Measurements from ENCODE around the gene FKRP. TPM values are rescaled to one million over a fixed set of nuclear protein-coding genes. Genes with fewer than 3 reads are reported as not detected.
A peak's percentile ranks its signal among the peaks of the same experiment; 100 is the strongest.

Gene FKRP
- total RNA-seq, 2 donors from 2014 or later: 8.4 to 10.4 TPM

DNA sequence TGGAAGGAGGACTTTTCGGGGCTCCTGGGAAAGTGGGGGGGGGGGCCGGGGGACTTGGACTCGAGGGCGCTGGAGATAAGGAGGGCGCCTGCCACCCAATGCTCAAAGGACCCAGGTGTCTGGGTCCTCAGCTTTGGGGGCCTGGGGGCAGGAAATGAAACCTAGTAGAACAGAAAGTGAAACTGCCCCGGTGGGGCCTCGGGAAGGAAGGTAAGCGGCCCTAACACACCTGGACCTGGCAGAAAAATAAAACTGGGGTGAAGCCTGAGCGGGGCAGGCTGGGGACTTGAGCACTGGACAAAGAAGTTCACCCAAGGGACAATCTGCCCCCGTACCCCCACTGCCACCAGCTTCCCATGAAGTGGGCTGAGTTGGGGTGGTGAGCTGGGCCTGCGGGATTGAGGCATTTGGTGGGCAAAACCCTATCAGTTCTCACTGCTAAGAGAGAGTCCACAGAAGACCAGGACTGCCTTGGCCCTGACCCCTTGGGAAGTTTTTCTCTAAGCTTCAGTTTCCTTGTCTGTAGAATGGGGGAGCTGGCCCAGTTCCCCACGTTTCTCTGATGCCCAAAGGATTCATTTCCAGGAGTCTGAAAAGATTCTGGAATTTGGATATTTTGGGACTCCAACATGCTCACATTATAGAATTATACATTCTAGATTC is 31.3 kb upstream of the FKRP start:
- H3K4me1 ChIP-seq: peaks cover 10% of the 10 kb centered on the region

DNA sequence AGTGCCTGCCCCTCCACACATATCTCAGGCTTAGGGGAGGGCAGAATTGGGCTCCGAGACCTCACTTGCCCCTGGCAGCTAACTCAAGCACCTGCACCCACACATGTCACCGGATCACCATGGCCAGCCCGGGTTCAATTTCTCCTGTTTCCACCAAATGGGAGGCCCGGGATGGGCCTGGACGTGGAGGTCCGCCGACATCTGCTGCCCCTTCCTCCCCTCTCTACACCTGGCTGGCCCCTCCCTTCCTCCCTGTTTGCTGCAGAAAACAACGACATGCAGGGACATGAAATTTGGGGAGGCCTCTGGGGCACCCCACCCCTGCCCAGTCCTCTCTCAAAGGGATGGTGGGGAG is 30.3 kb upstream of the FKRP start:
- Histone ChIP-seq H3K27ac (peak overlapping the region; percentile 79), H3K9me3 (no peaks in the 10 kb centered on the region), H3K4me3 (peak overlapping the region; percentile 82), H3K4me1 (peaks cover 10% of the 10 kb centered on the region), H3K9ac (ENCODE audit: low read depth in 2 of 2, low read length in 2 of 2) (peak overlapping the region; percentile 88 to 98), H3K36me3 (peaks cover 4% of the 10 kb centered on the region), H3K27me3 (no peaks in the 10 kb centered on the region)
- intact Hi-C loops (cut with DNase I): no loop called here
- TF ChIP-seq, protein P1, sequence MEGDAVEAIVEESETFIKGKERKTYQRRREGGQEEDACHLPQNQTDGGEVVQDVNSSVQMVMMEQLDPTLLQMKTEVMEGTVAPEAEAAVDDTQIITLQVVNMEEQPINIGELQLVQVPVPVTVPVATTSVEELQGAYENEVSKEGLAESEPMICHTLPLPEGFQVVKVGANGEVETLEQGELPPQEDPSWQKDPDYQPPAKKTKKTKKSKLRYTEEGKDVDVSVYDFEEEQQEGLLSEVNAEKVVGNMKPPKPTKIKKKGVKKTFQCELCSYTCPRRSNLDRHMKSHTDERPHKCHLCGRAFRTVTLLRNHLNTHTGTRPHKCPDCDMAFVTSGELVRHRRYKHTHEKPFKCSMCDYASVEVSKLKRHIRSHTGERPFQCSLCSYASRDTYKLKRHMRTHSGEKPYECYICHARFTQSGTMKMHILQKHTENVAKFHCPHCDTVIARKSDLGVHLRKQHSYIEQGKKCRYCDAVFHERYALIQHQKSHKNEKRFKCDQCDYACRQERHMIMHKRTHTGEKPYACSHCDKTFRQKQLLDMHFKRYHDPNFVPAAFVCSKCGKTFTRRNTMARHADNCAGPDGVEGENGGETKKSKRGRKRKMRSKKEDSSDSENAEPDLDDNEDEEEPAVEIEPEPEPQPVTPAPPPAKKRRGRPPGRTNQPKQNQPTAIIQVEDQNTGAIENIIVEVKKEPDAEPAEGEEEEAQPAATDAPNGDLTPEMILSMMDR (IDR thresholded peaks at IDR 0.05): no peak
- no peak for DNase-seq

More for the DNA sequence above, 31.3 kb upstream of the FKRP start:
- TF ChIP-seq, protein P1 (IDR thresholded peaks at IDR 0.05): no peak
- intact Hi-C loops (cut with DNase I): no loop called here
- no peaks in the 10 kb centered on the region for H3K9me3 ChIP-seq
- no peaks in the 10 kb centered on the region for H3K27me3 ChIP-seq
- H3K4me3 ChIP-seq: peak overlapping the region; percentile 82
- peak overlapping the region; percentile 79 for H3K27ac ChIP-seq
- no peaks in the 10 kb centered on the region for H3K36me3 ChIP-seq
- H3K9ac ChIP-seq (ENCODE audit: low read depth in 2 of 2, low read length in 2 of 2): peak overlapping the region; percentile 90 to 95
- DNase-seq: no peak

DNA sequence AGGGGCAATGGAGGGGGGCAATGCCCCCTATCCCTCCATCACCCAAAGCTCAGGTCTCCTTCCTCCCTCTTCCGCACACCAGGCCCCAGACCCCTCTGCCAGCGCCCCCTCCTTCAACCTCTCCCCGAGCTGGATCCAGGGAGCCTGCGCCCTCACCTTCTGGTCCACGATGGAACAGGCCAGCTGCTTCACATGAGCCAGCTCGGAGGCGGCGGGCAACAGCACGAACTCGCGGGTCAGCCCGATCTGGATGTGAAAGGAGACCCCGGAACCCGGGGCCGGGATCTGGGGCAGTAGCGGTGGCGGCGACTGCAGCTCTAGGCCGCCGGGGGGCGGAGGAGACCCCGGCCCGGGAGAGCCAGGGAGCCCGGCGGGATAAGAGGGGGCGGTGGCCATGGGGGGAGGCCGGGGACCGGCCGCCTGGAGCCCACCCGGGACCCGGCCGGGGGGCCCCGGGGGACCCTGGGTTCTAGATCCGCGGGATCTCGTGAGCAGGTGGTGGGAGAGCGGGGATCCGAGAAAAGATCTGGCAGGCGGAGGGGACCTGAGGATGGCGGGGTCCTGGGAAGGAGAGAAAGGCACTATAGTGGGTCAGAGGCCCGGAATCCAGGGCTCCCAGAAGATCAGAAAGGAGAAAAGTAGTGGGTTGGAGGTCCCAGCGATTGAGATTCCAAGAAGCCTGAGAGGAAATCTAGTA is 29.7 kb upstream of the FKRP start:
- intact Hi-C loops (cut with DNase I): no loop called here
- H3K4me1 ChIP-seq: peaks cover 10% of the 10 kb centered on the region
- peaks cover 6% of the 10 kb centered on the region for H3K36me3 ChIP-seq
- peak overlapping the region; percentile 88 to 98 for H3K9ac ChIP-seq (ENCODE audit: low read depth in 2 of 2, low read length in 2 of 2)
- TF ChIP-seq, protein P1 (IDR thresholded peaks at IDR 0.05): no peak
- DNase-seq: peak; percentile 44
- no peaks in the 10 kb centered on the region for H3K27me3 ChIP-seq
- peak overlapping the region; percentile 79 for H3K27ac ChIP-seq
- peak overlapping the region; percentile 82 for H3K4me3 ChIP-seq
- H3K9me3 ChIP-seq: no peaks in the 10 kb centered on the region

DNA sequence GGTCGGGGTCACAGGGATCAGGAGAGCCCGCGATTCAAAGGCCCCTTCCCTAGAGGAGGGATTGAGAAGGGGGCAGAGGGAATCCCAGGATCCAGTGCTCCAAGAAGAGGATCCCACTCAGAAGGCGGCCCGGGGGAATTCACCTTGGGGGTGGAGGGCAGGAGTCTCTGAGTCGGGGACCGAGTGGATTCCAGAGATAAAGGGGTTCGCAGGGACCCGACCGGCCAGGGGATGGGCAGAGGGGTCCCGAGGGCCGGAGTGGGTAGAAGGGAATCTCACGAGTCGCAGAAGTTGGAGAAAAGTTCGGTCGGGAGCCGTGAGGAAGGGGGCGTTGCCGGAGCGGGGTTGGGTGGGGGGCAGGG is 29.2 kb upstream of the FKRP start:
- no peaks in the 10 kb centered on the region for H3K27me3 ChIP-seq
- peak overlapping the region; percentile 79 for H3K27ac ChIP-seq
- peak overlapping the region; percentile 82 for H3K4me3 ChIP-seq
- H3K4me1 ChIP-seq: peaks cover 10% of the 10 kb centered on the region
- peaks cover 6% of the 10 kb centered on the region for H3K36me3 ChIP-seq
- no peaks in the 10 kb centered on the region for H3K9me3 ChIP-seq
- no peak for DNase-seq
- intact Hi-C loops (cut with DNase I): no loop called here
- TF ChIP-seq, protein P1 (IDR thresholded peaks at IDR 0.05): no peak
- peak overlapping the region; percentile 88 to 98 for H3K9ac ChIP-seq (ENCODE audit: low read depth in 2 of 2, low read length in 2 of 2)

DNA sequence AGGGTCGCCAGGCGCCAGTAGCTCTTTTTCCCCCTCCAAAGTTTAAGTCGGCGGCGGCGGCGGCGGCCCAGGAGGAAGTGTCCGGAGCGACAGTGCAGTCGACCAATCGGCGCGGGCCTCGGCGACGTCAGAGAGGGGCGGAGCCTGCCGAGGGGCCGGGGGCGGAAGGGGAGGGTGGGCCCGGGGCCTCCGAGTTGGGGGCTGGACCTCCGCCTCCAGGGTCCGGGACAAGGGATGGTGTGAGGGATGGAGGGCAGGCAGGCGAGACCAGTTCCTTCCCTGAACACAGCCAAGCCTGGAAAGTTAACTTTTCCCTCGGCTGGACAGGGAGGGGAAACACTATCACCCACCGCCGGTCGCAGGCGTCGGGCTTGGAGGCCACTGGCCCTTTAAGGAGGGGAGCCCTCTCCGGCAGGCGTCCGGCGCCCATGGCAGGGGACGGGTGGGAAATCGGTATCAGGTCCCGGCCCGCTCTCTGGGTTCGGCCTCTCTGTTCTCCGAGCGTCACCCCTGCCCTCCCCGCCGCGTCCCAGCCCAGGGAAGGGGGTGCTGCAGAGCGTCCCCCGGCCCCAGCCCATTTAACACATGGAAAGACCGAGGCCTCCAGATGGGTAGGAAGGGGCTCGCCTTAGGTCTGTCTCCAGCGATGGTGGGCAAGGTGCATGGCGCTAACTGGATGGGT is 28.7 kb upstream of the FKRP start, which contains the start of gene PRKD2:
Gene PRKD2 (minus strand): TSS at position 81 of the 682 bp plus-strand sequence. CDS start 744 bp downstream, outside the sequence.
- intact Hi-C loops (cut with DNase I): no loop called here
- Histone ChIP-seq H3K4me3 (peak within 1 kb of the TSS; percentile 82), H3K36me3 (peaks cover 9% of the 10 kb centered on the region), H3K27ac (peak within 1 kb of the TSS; percentile 79), H3K9me3 (no peaks in the 10 kb centered on the region), H3K4me1 (peaks cover 10% of the 10 kb centered on the region), H3K9ac (ENCODE audit: low read depth in 2 of 2, low read length in 2 of 2) (peak within 1 kb of the TSS; percentile 98), H3K27me3 (no peaks in the 10 kb centered on the region)
- TF ChIP-seq, protein P1 (IDR thresholded peaks at IDR 0.05): no peak
- peak; percentile 96 for DNase-seq

Measured in colonic mucosa (tissue), 4 donors.